GM12891 (cell line): ENCODE measurements around the gene SNRPD3.

Experiments used
- POLR2AphosphoS5 ChIP-seq: IDR thresholded peaks from 2 replicates; pipeline ENCODE4 v1.6.1; 2011; ENCODE audit warnings: low read depth, low read length, control low read depth
- TAF1 ChIP-seq: IDR thresholded peaks from 2 replicates; pipeline ENCODE4 v1.6.1; 2011; ENCODE audit warnings: low read depth, low read length, control low read depth

GRCh38 chr22:24588381-24588756 lies 32.6 kb downstream of the SNRPD3 start:
- TF ChIP-seq POLR2AphosphoS5, result no peak
- TF ChIP-seq TAF1, result no peak
